HepG2 (cell line): Measurements from ENCODE around the gene TMEM53. TPM values are rescaled to one million over a fixed set of nuclear protein-coding genes. Genes with fewer than 3 reads are reported as not detected.

Experiments used
- AKAP8 ChIP-seq: sonication (generic); formaldehyde crosslinking; IDR thresholded peaks from 2 replicates; pipeline ENCODE4 v1.5.1; 2020; ENCODE audit warnings: mild to moderate bottlenecking, missing genetic modification reagents
- GFI1 ChIP-seq: sonication (generic); formaldehyde crosslinking; IDR thresholded peaks from 2 replicates; pipeline ENCODE4 v1.5.0; 2020; ENCODE audit warnings: missing genetic modification reagents, mild to moderate bottlenecking, borderline replicate concordance
- GMEB1 ChIP-seq: sonication (generic); formaldehyde crosslinking; IDR thresholded peaks from 2 replicates; pipeline ENCODE4 v1.5.1; 2020; ENCODE audit warnings: missing genetic modification reagents, mild to moderate bottlenecking, borderline replicate concordance
- HNF4G ChIP-seq, 2 experiments: sonication (generic) in 1 of 2; formaldehyde crosslinking in 1 of 2; IDR thresholded peaks; 2 replicates each; pipeline versions ENCODE4 v1.4.0 to v1.6.1; 2011 to 2020; ENCODE audit warnings: borderline replicate concordance in 2 of 2, low read depth in 2 of 2, mild to moderate bottlenecking in 2 of 2, low read length in 1 of 2, missing genetic modification reagents in 1 of 2, moderate library complexity in 1 of 2
- KLF6 ChIP-seq: IDR thresholded peaks from 2 replicates; pipeline ENCODE4 v1.8.0; 2016; ENCODE audit warnings: missing biosample characterization, missing genetic modification reagents
- MEIS1 ChIP-seq: sonication (generic); formaldehyde crosslinking; IDR thresholded peaks from 2 replicates; pipeline ENCODE4 v1.9.0; 2021; ENCODE audit warnings: mild to moderate bottlenecking, missing genetic modification reagents, moderate library complexity, borderline replicate concordance
- NCOA1 ChIP-seq: sonication (generic); formaldehyde crosslinking; IDR thresholded peaks from 2 replicates; pipeline ENCODE4 v1.9.0; 2021; ENCODE audit warnings: missing genetic modification reagents
- RFXANK ChIP-seq: IDR thresholded peaks from 2 replicates; pipeline ENCODE4 v1.6.1; 2016
- SRF ChIP-seq: IDR thresholded peaks from 2 replicates; pipeline ENCODE4 v1.6.1; 2011; ENCODE audit warnings: mild to moderate bottlenecking, low read depth, low read length, moderate library complexity
- SSRP1 ChIP-seq: IDR thresholded peaks from 2 replicates; pipeline ENCODE4 v1.6.1; 2016; ENCODE audit warnings: control low read depth
- THAP11 ChIP-seq: IDR thresholded peaks from 2 replicates; pipeline ENCODE4 v1.6.1; 2016; ENCODE audit warnings: missing biosample characterization, missing genetic modification reagents
- ZBTB3 ChIP-seq: sonication (generic); formaldehyde crosslinking; IDR thresholded peaks from 2 replicates; pipeline ENCODE4 v1.4.0; 2020; ENCODE audit warnings: low read depth, mild to moderate bottlenecking, moderate library complexity, missing genetic modification reagents, borderline replicate concordance
- ZNF205 ChIP-seq: IDR thresholded peaks from 2 replicates; pipeline ENCODE4 v1.6.1; 2018; ENCODE audit warnings: missing biosample characterization, missing genetic modification reagents
- ZNF24 ChIP-seq: fragments of 450-650 bp; IDR thresholded peaks from 2 replicates; pipeline ENCODE4 v1.6.1; 2017; ENCODE audit warnings: antibody characterized with exemption, mild to moderate bottlenecking
- ZNF331 ChIP-seq: sonication (generic); formaldehyde crosslinking; IDR thresholded peaks from 2 replicates; pipeline ENCODE4 v1.4.0; 2020; ENCODE audit warnings: missing genetic modification reagents
- ZNF34 ChIP-seq: sonication (generic); formaldehyde crosslinking; IDR thresholded peaks from 2 replicates; pipeline ENCODE4 v1.4.0; 2020; ENCODE audit warnings: mild to moderate bottlenecking, missing genetic modification reagents, borderline replicate concordance
- ZNF496 ChIP-seq: sonication (generic); formaldehyde crosslinking; IDR thresholded peaks from 2 replicates; pipeline ENCODE4 v1.8.1; 2023; ENCODE audit warnings: mild to moderate bottlenecking, moderate library complexity, missing genetic modification reagents; ENCODE audit not compliant: insufficient replicate concordance
- ZNF747 ChIP-seq: sonication (generic); formaldehyde crosslinking; IDR thresholded peaks from 2 replicates; pipeline ENCODE4 v1.8.1; 2023; ENCODE audit warnings: missing genetic modification reagents, mild to moderate bottlenecking, borderline replicate concordance
- ZNF841 ChIP-seq: sonication (generic); formaldehyde crosslinking; IDR thresholded peaks from 2 replicates; pipeline ENCODE4 v1.8.1; 2023; ENCODE audit warnings: missing genetic modification reagents, borderline replicate concordance
- polyA plus RNA-seq, 8 experiments: library from polyadenylated mRNA; depleted of rRNA in 3 of 8; stranded (reverse) in 7 of 8; unstranded in 1 of 8; fragments of >200 nt; fragmentation: Illumina TruSeq in 4 of 8; extraction: Trizol in 4 of 8; gene quantifications; 2 replicates each; pipeline versions ENCODE4 v1.2.1 to v1.2.3, GENCODE V29; 2011 to 2016; ENCODE audit warnings: low read depth in 4 of 8, missing spikeins in 1 of 8, mixed read lengths in 1 of 8; ENCODE audit not compliant: insufficient read depth in 1 of 8
- total RNA-seq, 5 experiments: library from RNA; depleted of rRNA; stranded (reverse); fragments of >200 nt; fragmentation: Illumina TruSeq; extraction: Trizol; gene quantifications; 2 replicates each; pipeline ENCODE4 v1.2.3, GENCODE V29; 2016; ENCODE audit warnings: low read depth in 1 of 5
- TF ChIP-seq, protein P1 (sequence below): sonication (generic); formaldehyde crosslinking; IDR thresholded peaks from 2 replicates; pipeline ENCODE4 v1.4.0; 2020; ENCODE audit warnings: mild to moderate bottlenecking, missing genetic modification reagents
- TF ChIP-seq, protein P2 (sequence below), 2 experiments: sonication (generic) in 1 of 2; formaldehyde crosslinking in 1 of 2; IDR thresholded peaks; 2 replicates each; pipeline versions ENCODE4 v1.5.1 to v1.6.1; 2011 to 2020; ENCODE audit warnings: borderline replicate concordance in 1 of 2, low read depth in 1 of 2, low read length in 1 of 2, mild to moderate bottlenecking in 1 of 2, missing genetic modification reagents in 1 of 2, moderate library complexity in 1 of 2

Gene TMEM53
- total and polyA plus RNA-seq, 2 of the 13 experiments (the other 11 are each of a cell fraction or from before 2014, with no cell fraction given), result 12.6 to 20.2 TPM

DNA sequence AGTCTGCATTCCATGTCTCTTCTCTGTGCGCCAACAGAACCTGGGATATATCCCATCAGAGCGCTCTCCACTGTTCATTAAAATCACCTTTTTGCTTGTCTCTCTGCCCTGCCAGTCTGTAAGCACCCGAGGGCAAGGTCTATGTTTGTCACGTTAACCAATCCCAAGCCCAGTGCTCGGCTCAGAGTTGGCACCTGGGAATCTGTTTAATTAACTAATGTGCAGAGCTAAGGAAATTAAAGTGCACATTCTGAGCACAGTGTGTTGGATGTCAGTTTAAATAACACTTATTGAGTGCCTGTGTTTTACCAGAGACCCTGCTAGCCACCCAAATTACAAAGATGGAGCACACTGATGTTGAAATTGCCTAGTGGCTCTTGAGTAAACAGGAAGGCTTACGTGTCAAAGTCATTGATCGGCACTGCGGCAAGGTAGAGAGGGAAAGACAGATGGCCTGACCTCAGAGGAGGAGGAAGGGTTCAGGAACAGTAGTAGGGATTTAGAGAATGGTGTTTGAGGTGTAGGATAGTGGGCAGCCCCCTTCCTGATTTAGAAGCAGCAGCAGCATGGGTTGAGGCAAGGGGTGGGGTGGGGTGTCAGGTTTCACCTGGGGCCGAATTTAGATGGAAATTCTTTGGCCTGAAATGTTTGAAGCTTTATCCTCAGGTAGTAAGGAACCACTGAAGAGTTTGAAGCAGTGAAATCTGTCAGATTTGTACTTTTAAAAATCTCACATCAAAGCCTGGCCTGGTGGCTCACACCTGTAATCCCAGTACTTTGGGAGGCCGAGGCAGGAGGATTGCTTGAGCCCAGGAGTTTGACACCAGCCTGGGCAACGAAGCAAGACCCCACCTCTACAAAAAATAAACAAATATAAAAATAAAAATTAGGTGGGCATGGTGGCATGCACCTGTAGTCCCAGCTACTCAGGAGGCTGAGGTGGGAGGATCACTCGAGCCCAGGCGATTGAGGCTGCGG is 7.9 kb upstream of the TMEM53 start (continued):
- TF ChIP-seq, protein P1, sequence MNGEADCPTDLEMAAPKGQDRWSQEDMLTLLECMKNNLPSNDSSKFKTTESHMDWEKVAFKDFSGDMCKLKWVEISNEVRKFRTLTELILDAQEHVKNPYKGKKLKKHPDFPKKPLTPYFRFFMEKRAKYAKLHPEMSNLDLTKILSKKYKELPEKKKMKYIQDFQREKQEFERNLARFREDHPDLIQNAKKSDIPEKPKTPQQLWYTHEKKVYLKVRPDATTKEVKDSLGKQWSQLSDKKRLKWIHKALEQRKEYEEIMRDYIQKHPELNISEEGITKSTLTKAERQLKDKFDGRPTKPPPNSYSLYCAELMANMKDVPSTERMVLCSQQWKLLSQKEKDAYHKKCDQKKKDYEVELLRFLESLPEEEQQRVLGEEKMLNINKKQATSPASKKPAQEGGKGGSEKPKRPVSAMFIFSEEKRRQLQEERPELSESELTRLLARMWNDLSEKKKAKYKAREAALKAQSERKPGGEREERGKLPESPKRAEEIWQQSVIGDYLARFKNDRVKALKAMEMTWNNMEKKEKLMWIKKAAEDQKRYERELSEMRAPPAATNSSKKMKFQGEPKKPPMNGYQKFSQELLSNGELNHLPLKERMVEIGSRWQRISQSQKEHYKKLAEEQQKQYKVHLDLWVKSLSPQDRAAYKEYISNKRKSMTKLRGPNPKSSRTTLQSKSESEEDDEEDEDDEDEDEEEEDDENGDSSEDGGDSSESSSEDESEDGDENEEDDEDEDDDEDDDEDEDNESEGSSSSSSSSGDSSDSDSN (CRISPR knock-in tag), result 0 out of 2 replicates have a peak, but pooled peaks have one; percentile 17
- TF ChIP-seq ZNF34, result 0 out of 2 replicates have a peak, but pooled peaks have one; percentile 33
- TF ChIP-seq GFI1 (CRISPR knock-in tag), result peak; percentile 66; the same call in 1 of the 2 replicates
- no peak for TF ChIP-seq NCOA1
- TF ChIP-seq RFXANK (CRISPR knock-in tag), result no peak
- TF ChIP-seq HNF4G (IDR thresholded peaks at IDR 0.05; ENCODE audit: borderline replicate concordance, low read depth, low read length), result 0 out of 2 replicates have a peak, but pooled peaks have one; percentile 9
- TF ChIP-seq HNF4G (CRISPR knock-in tag; IDR thresholded peaks at IDR 0.05; ENCODE audit: borderline replicate concordance, low read depth), result peak; percentile 79; the same call in 1 of the 2 replicates
- no peak for TF ChIP-seq SRF
- TF ChIP-seq SSRP1 (CRISPR knock-in tag), result peak; percentile 90; the same call in 1 of the 2 replicates
- TF ChIP-seq ZBTB3, result peak; percentile 61; the same call in 1 of the 2 replicates
- 0 out of 2 replicates have a peak, but pooled peaks have one; percentile 15 for TF ChIP-seq ZNF24
- peak; percentile 78 for TF ChIP-seq KLF6 (CRISPR knock-in tag)
- TF ChIP-seq, protein P2, sequence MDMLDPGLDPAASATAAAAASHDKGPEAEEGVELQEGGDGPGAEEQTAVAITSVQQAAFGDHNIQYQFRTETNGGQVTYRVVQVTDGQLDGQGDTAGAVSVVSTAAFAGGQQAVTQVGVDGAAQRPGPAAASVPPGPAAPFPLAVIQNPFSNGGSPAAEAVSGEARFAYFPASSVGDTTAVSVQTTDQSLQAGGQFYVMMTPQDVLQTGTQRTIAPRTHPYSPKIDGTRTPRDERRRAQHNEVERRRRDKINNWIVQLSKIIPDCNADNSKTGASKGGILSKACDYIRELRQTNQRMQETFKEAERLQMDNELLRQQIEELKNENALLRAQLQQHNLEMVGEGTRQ (IDR thresholded peaks at IDR 0.05; ENCODE audit: low read depth, low read length), result no peak
- TF ChIP-seq, protein P2 (CRISPR knock-in tag; IDR thresholded peaks at IDR 0.05; ENCODE audit: borderline replicate concordance), result no peak
- no peak; the same call in 1 of the 2 replicates for TF ChIP-seq ZNF747
- peak; percentile 77 for TF ChIP-seq THAP11 (CRISPR knock-in tag)
- TF ChIP-seq ZNF841 (CRISPR knock-in tag), result no peak
- TF ChIP-seq AKAP8 (CRISPR knock-in tag), result peak; percentile 59; the same call in 1 of the 2 replicates
- peak; percentile 81; the same call in 1 of the 2 replicates for TF ChIP-seq ZNF205
- peak; percentile 52; the same call in 1 of the 2 replicates for TF ChIP-seq GMEB1 (CRISPR knock-in tag)
- TF ChIP-seq ZNF496 (CRISPR knock-in tag), result no peak
- TF ChIP-seq MEIS1, result 0 out of 2 replicates have a peak, but pooled peaks have one; percentile 74
- TF ChIP-seq ZNF331 (CRISPR knock-in tag), result peak; percentile 88; the same call in 1 of the 2 replicates
